SK-N-SH (cell line): ENCODE measurements around the gene NELFB. TPM values are rescaled to one million over a fixed set of nuclear protein-coding genes. Genes with fewer than 3 reads are reported as not detected.

Source experiments
- CTCF ChIA-PET: fragments of 300-600, 350-600 bp; formaldehyde crosslinking; extraction: SDS; loops from one replicate; lab custom pipeline; 2021; lab: Yijun Ruan, JAX
- POLR2A ChIA-PET: fragments of 350-600 bp; sonication (Branson Sonifier 250); formaldehyde crosslinking; extraction: SDS; loops from one replicate; lab custom pipeline; 2020; ENCODE audit warnings: antibody characterized with exemption, inconsistent platforms; lab: Yijun Ruan, JAX
- DNase-seq: peaks from one replicate; pipeline ENCODE4 v3.0.0; 2012
- H2AFZ ChIP-seq: fragments of 200-600 bp; sonication (generic); 2 replicates; pipeline ENCODE4 v1.8.1; 2016; ENCODE audit warnings: antibody characterized with exemption, mild to moderate bottlenecking, low read depth
- H3F3A ChIP-seq: fragments of 200-600 bp; sonication (generic); replicated peaks from 2 replicates; pipeline ENCODE3; 2016; ENCODE audit warnings: antibody characterized with exemption, mild to moderate bottlenecking; ENCODE audit not compliant: insufficient read depth
- H3K27ac ChIP-seq, 2 experiments: fragments of 200-500 bp in 1 of 2; fragments of 200-600 bp in 1 of 2; sonication (Bioruptor generic) in 1 of 2; sonication (generic), shearing (Covaris generic) in 1 of 2; 2 replicates each; pipeline versions ENCODE4 v1.5.1 to v1.6.1; 2014 to 2016; ENCODE audit warnings: low read depth in 2 of 2, inconsistent platforms in 1 of 2, low read length in 1 of 2, mild to moderate bottlenecking in 1 of 2, mixed read lengths in 1 of 2
- H3K27me3 ChIP-seq: fragments of 200-600 bp; sonication (generic), shearing (Covaris generic); 2 replicates; pipeline ENCODE4 v1.6.1; 2016; ENCODE audit warnings: mixed run types; ENCODE audit not compliant: insufficient read depth
- H3K36me3 ChIP-seq, 2 experiments: fragments of 200-500 bp in 1 of 2; fragments of 200-600 bp in 1 of 2; sonication (Bioruptor generic) in 1 of 2; sonication (generic) in 1 of 2; replicated peaks in 1 of 2; 2 replicates each; pipeline versions ENCODE3 to v1.5.1; 2014 to 2016; ENCODE audit warnings: low read length in 1 of 2, mild to moderate bottlenecking in 1 of 2; ENCODE audit not compliant: insufficient read depth in 2 of 2, control insufficient read depth in 1 of 2
- H3K4me1 ChIP-seq, 2 experiments: fragments of 200-500 bp in 1 of 2; fragments of 200-600 bp in 1 of 2; sonication (Bioruptor generic) in 1 of 2; sonication (generic), shearing (Covaris generic) in 1 of 2; 2 replicates each; pipeline versions ENCODE4 v1.5.1 to v1.6.1; 2014 to 2016; ENCODE audit warnings: low read depth in 1 of 2, low read length in 1 of 2, mixed run types in 1 of 2; ENCODE audit not compliant: insufficient read depth in 2 of 2, control insufficient read depth in 1 of 2
- H3K4me2 ChIP-seq: fragments of 200-600 bp; sonication (generic), shearing (Covaris generic); 2 replicates; pipeline ENCODE4 v1.6.1; 2017; ENCODE audit warnings: mixed run types
- H3K4me3 ChIP-seq, 2 experiments: fragments of 200-500 bp in 1 of 2; fragments of 200-600 bp in 1 of 2; sonication (Bioruptor generic) in 1 of 2; sonication (generic), shearing (Covaris generic) in 1 of 2; 2 replicates each; pipeline versions ENCODE4 v1.5.1 to v1.8.1; 2014 to 2016; ENCODE audit warnings: low read depth in 2 of 2, inconsistent platforms in 1 of 2, low read length in 1 of 2, mild to moderate bottlenecking in 1 of 2, mixed read lengths in 1 of 2, moderate library complexity in 1 of 2
- H3K79me2 ChIP-seq: fragments of 200-600 bp; sonication (generic); 2 replicates; pipeline ENCODE4 v1.8.1; 2017; ENCODE audit warnings: mild to moderate bottlenecking; ENCODE audit not compliant: insufficient read depth
- H3K9ac ChIP-seq: fragments of 200-600 bp; sonication (generic); 2 replicates; pipeline ENCODE4 v1.6.1; 2017; ENCODE audit warnings: mixed run types
- H3K9me2 ChIP-seq: fragments of 200-600 bp; sonication (generic); 2 replicates; pipeline ENCODE4 v1.6.1; 2017; ENCODE audit warnings: mixed run types
- H3K9me3 ChIP-seq: fragments of 200-600 bp; sonication (generic); 2 replicates; pipeline ENCODE4 v1.6.1; 2017; ENCODE audit warnings: mixed run types, mild to moderate bottlenecking, moderate library complexity
- H4K20me1 ChIP-seq: fragments of 200-600 bp; sonication (generic); 2 replicates; pipeline ENCODE4 v1.6.1; 2017; ENCODE audit warnings: mild to moderate bottlenecking, mixed run types; ENCODE audit not compliant: insufficient read depth
- JUND ChIP-seq: IDR thresholded peaks from 2 replicates; pipeline ENCODE4 v1.4.0; 2012
- MAX ChIP-seq: IDR thresholded peaks from 2 replicates; pipeline ENCODE4 v1.4.0; 2012; ENCODE audit warnings: low read depth
- MEF2A ChIP-seq: IDR thresholded peaks from 2 replicates; pipeline ENCODE4 v1.4.0; 2012; ENCODE audit warnings: low read depth, borderline replicate concordance
- NFIC ChIP-seq: IDR thresholded peaks from 2 replicates; pipeline ENCODE4 v1.4.0; 2012; ENCODE audit warnings: borderline replicate concordance
- NRF1 ChIP-seq: IDR thresholded peaks from 2 replicates; pipeline ENCODE4 v1.6.1; 2012; ENCODE audit warnings: low read depth, mild to moderate bottlenecking, low read length
- RXRA ChIP-seq: IDR thresholded peaks from 2 replicates; pipeline ENCODE4 v1.4.0; 2012; ENCODE audit warnings: low read depth, mild to moderate bottlenecking, borderline replicate concordance
- SMC3 ChIP-seq: IDR thresholded peaks from 2 replicates; pipeline ENCODE4 v1.6.1; 2012; ENCODE audit warnings: low read depth, low read length, improper control_type of control experiment
- YY1 ChIP-seq: IDR thresholded peaks from 2 replicates; pipeline ENCODE4 v1.4.0; 2012; ENCODE audit warnings: low read depth, mild to moderate bottlenecking
- WGBS: methylation state at CpG from one replicate; pipeline ENCODE4 v1.1.6; 2017; ENCODE audit warnings: low lambda C conversion rate; 5-methylcytosine and 5-hydroxymethylcytosine counted together
- polyA plus RNA-seq, 3 experiments: library from polyadenylated mRNA; depleted of rRNA; stranded (reverse); fragments of >200 nt; gene quantifications; 2 replicates each; pipeline ENCODE4 v1.2.3, GENCODE V29; 2012
- TF ChIP-seq, protein P1 (sequence below): fragments of 150-350 bp; IDR thresholded peaks from 2 replicates; pipeline ENCODE4 v1.6.1; 2016; ENCODE audit warnings: mild to moderate bottlenecking, low read depth, low read length
- TF ChIP-seq, protein P2 (sequence below): fragments of 200-600 bp; sonication (generic); IDR thresholded peaks from 2 replicates; pipeline ENCODE4 v1.6.1; 2017; ENCODE audit warnings: antibody characterized with exemption, mild to moderate bottlenecking, moderate library complexity
- TF ChIP-seq, protein P3 (sequence below): IDR thresholded peaks from 2 replicates; pipeline ENCODE4 v1.4.0; 2012; ENCODE audit warnings: low read depth, borderline replicate concordance
- TF ChIP-seq, protein P4 (sequence below): IDR thresholded peaks from 2 replicates; pipeline ENCODE4 v1.6.1; 2012; ENCODE audit warnings: mild to moderate bottlenecking, low read depth, low read length, moderate library complexity

NELFB gene
- polyA plus RNA-seq, 1 of the 3 experiments (the other 2 are of a cell fraction): 62.7 TPM

- TF ChIP-seq, protein P1, sequence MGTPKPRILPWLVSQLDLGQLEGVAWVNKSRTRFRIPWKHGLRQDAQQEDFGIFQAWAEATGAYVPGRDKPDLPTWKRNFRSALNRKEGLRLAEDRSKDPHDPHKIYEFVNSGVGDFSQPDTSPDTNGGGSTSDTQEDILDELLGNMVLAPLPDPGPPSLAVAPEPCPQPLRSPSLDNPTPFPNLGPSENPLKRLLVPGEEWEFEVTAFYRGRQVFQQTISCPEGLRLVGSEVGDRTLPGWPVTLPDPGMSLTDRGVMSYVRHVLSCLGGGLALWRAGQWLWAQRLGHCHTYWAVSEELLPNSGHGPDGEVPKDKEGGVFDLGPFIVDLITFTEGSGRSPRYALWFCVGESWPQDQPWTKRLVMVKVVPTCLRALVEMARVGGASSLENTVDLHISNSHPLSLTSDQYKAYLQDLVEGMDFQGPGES: no peak
- TF ChIP-seq SMC3 (no peak), NRF1 (no peak)
- TF ChIP-seq, protein P2, sequence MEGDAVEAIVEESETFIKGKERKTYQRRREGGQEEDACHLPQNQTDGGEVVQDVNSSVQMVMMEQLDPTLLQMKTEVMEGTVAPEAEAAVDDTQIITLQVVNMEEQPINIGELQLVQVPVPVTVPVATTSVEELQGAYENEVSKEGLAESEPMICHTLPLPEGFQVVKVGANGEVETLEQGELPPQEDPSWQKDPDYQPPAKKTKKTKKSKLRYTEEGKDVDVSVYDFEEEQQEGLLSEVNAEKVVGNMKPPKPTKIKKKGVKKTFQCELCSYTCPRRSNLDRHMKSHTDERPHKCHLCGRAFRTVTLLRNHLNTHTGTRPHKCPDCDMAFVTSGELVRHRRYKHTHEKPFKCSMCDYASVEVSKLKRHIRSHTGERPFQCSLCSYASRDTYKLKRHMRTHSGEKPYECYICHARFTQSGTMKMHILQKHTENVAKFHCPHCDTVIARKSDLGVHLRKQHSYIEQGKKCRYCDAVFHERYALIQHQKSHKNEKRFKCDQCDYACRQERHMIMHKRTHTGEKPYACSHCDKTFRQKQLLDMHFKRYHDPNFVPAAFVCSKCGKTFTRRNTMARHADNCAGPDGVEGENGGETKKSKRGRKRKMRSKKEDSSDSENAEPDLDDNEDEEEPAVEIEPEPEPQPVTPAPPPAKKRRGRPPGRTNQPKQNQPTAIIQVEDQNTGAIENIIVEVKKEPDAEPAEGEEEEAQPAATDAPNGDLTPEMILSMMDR: no peak
These were observed 45.5 kb downstream of the NELFB start (continued) for GRCh38 chr9:137300567-137301080.

- Histone ChIP-seq H3K4me3 (peak overlapping the region; percentile 51 to 65), H3K9me2 (no peaks in the 10 kb centered on the region), H3K27me3 (no peaks in the 10 kb centered on the region), H3K9ac (peak overlapping the region; percentile 38; the same call in 1 of the 2 replicates), H3K4me1 (peaks cover 0 to 32% of the 10 kb centered on the region in 2 experiments; a peak in 2 of 4 replicates), H3F3A (peaks cover 4% of the 10 kb centered on the region), H3K79me2 (no peaks in the 10 kb centered on the region), H3K27ac (peak overlapping the region in 1 of 2 experiments; percentile 71; a peak in 2 of 4 replicates), H3K9me3 (no peaks in the 10 kb centered on the region), H3K36me3 (no peaks in the 10 kb centered on the region), H4K20me1 (no peaks in the 10 kb centered on the region), H3K4me2 (peak overlapping the region; percentile 75), H2AFZ (peak overlapping the region; percentile 81; the same call in 1 of the 2 replicates)
- under 1% methylated on average over 37 of the region's 115 CpGs for WGBS
- ChIA-PET POLR2A (interaction anchor here (1.1 to 1.7 kb wide), 4 partner anchors 14 to 122 kb away, joined by 3 to 5 read pairs (median 4); partner anchors contain the start of genes EXD3, NOXA1 and TUBB4B), CTCF (interaction anchor here (0.6 to 5.7 kb wide), 35 partner anchors 8 to 239 kb away, joined by 3 to 74 read pairs (median 3); partner anchors contain the start of genes EXD3, NOXA1, STPG3 and TPRN)
- DNase-seq: peak; percentile 86
- TF ChIP-seq MAX: peak; percentile 67; the same call in 1 of the 2 replicates
- TF ChIP-seq SMC3: peak; percentile 14; the same call in 1 of the 2 replicates
- TF ChIP-seq RXRA: no peak
- 0 out of 2 replicates have a peak, but pooled peaks have one; percentile 28 for TF ChIP-seq YY1
- TF ChIP-seq JUND: no peak
- no peak for TF ChIP-seq MEF2A
- TF ChIP-seq NFIC: no peak
- TF ChIP-seq, protein P3, sequence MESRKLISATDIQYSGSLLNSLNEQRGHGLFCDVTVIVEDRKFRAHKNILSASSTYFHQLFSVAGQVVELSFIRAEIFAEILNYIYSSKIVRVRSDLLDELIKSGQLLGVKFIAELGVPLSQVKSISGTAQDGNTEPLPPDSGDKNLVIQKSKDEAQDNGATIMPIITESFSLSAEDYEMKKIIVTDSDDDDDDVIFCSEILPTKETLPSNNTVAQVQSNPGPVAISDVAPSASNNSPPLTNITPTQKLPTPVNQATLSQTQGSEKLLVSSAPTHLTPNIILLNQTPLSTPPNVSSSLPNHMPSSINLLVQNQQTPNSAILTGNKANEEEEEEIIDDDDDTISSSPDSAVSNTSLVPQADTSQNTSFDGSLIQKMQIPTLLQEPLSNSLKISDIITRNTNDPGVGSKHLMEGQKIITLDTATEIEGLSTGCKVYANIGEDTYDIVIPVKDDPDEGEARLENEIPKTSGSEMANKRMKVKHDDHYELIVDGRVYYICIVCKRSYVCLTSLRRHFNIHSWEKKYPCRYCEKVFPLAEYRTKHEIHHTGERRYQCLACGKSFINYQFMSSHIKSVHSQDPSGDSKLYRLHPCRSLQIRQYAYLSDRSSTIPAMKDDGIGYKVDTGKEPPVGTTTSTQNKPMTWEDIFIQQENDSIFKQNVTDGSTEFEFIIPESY: no peak
- TF ChIP-seq, protein P4, sequence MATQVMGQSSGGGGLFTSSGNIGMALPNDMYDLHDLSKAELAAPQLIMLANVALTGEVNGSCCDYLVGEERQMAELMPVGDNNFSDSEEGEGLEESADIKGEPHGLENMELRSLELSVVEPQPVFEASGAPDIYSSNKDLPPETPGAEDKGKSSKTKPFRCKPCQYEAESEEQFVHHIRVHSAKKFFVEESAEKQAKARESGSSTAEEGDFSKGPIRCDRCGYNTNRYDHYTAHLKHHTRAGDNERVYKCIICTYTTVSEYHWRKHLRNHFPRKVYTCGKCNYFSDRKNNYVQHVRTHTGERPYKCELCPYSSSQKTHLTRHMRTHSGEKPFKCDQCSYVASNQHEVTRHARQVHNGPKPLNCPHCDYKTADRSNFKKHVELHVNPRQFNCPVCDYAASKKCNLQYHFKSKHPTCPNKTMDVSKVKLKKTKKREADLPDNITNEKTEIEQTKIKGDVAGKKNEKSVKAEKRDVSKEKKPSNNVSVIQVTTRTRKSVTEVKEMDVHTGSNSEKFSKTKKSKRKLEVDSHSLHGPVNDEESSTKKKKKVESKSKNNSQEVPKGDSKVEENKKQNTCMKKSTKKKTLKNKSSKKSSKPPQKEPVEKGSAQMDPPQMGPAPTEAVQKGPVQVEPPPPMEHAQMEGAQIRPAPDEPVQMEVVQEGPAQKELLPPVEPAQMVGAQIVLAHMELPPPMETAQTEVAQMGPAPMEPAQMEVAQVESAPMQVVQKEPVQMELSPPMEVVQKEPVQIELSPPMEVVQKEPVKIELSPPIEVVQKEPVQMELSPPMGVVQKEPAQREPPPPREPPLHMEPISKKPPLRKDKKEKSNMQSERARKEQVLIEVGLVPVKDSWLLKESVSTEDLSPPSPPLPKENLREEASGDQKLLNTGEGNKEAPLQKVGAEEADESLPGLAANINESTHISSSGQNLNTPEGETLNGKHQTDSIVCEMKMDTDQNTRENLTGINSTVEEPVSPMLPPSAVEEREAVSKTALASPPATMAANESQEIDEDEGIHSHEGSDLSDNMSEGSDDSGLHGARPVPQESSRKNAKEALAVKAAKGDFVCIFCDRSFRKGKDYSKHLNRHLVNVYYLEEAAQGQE: no peak
- TF ChIP-seq, protein P2: peak; percentile 22; the same call in 1 of the 2 replicates
These were observed 46.2 kb downstream of the NELFB start for GRCh38 chr9:137301081-137301947.
